Epithelial cell of esophagus (primary cell): Measurements from ENCODE around the gene CACNA2D2.

Experiments used
- DNase-seq: peaks from one replicate; pipeline ENCODE4 v3.0.0; 2010; ENCODE audit warnings: low read depth
- H3K4me3 ChIP-seq: 2 replicates; pipeline ENCODE4 v1.5.1; 2011; ENCODE audit warnings: mild to moderate bottlenecking, low read length, control low read depth
- CTCF ChIP-seq: IDR thresholded peaks from 2 replicates; pipeline ENCODE4 v1.5.1; 2011; ENCODE audit warnings: low read depth, mild to moderate bottlenecking, low read length, control low read depth, inconsistent platforms; ENCODE audit not compliant: insufficient read depth; ENCODE audit errors: missing control alignments

CACNA2D2 gene

GRCh38 chr3:50357481-50357880 lies 146.0 kb downstream of the CACNA2D2 start:
- peak overlapping the region; percentile 77 for H3K4me3 ChIP-seq
- no peak for DNase-seq
- TF ChIP-seq CTCF = no peak

- TF ChIP-seq CTCF = no peak
Observed at GRCh38 chr3:50356553-50356952, 146.9 kb downstream of the CACNA2D2 start.

GRCh38 chr3:50355829-50356552 lies 147.4 kb downstream of the CACNA2D2 start:
- TF ChIP-seq CTCF = no peak
- DNase-seq = no peak
- H3K4me3 ChIP-seq = no peak overlapping the region

More at GRCh38 chr3:50356553-50356952, 146.9 kb downstream of the CACNA2D2 start:
- peak; percentile 44 for DNase-seq
- H3K4me3 ChIP-seq = peak overlapping the region; percentile 77

DNA sequence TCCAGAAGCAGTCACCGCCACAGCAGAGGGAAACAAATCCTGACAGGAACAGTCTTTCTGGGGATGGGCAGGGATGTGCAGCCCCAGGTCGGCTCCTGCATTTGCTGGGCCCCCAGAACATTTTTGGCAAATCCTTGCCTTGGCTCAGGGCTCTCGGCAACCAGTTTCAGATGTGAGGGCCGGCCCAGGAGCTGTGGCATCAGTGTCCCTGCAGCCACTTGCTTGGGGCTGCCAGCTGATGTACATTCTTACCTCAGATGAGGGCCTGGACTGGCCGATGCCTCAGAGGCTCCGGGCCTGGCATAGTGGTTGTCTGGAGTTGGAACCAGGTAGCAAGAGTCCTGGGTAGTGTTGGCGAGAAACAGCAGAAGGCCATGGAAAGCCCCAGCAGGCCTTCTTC lies 148.6 kb downstream of the CACNA2D2 start:
- no peak for TF ChIP-seq CTCF
- H3K4me3 ChIP-seq = no peak overlapping the region
- no peak for DNase-seq

DNA sequence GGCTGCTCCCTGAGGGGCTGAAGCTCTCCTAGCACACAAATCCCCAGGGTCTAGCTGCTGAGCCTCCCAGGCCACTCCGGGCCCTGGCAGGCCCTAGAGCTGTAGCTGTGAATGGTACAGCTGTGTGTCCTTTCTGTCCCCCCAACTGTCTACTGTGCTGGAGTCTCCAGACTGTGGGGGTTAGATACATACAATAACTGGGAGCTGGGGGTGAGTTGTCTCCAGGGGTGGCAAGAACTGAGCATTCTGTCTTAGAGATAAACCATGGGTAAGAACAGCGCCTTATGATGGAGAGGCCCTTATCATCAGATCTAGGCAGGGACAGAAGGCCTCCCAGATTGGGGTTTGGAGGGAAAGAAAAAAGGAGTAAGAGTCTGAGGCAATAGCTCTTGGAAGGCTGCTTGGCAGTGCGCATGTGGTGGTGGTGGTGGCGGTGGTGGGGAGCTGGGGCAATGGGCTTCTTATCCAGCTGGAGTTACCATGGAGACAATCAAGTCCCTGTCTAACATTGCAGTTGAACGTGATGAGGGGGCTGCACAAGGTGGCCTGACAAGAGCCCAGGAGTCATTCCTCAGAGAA lies 149.2 kb downstream of the CACNA2D2 start:
- no peak overlapping the region for H3K4me3 ChIP-seq
- no peak for DNase-seq
- TF ChIP-seq CTCF = no peak

DNA sequence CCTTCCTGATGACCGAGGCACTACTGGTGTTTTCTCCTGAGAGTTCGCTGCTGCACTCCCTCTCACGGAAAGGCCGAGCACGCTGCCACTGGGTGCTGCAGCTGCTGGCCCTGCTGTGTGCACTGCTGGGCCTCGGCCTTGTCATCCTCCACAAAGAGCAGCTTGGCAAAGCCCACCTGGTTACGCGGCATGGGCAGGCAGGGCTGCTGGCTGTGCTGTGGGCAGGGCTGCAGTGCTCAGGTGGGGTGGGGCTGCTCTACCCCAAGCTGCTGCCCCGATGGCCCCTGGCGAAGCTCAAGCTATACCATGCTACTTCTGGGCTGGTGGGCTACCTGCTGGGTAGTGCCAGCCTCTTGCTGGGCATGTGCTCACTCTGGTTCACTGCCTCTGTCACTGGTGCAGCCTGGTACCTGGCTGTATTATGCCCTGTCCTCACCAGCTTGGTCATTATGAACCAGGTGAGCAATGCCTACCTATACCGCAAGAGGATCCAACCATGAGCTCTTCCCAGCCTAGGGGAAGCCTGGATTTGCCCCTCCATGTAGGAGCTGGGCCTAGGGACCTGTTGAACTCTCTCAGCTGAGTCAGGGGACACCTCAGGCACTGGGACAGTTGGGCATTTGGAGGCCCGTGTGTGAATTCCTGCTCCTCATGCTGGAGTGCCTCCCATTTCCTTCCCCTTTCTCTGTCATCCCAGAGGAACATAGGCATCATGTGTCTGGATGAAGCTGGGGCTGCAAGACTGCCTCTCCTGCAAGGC lies 150.0 kb downstream of the CACNA2D2 start:
- no peak for DNase-seq
- no peak for TF ChIP-seq CTCF
- H3K4me3 ChIP-seq = no peak overlapping the region
